GM21526 (cell line): Measurements from ENCODE around the gene CACNA1F.

Experiments
- ATAC-seq: cut with Tn5 transposase; IDR thresholded peaks from one replicate; pipeline ENCODE4 v1.9.1; 2021; ENCODE audit warnings: moderate library complexity; ENCODE audit not compliant: unreplicated experiment, low FRiP score

Gene CACNA1F

DNA sequence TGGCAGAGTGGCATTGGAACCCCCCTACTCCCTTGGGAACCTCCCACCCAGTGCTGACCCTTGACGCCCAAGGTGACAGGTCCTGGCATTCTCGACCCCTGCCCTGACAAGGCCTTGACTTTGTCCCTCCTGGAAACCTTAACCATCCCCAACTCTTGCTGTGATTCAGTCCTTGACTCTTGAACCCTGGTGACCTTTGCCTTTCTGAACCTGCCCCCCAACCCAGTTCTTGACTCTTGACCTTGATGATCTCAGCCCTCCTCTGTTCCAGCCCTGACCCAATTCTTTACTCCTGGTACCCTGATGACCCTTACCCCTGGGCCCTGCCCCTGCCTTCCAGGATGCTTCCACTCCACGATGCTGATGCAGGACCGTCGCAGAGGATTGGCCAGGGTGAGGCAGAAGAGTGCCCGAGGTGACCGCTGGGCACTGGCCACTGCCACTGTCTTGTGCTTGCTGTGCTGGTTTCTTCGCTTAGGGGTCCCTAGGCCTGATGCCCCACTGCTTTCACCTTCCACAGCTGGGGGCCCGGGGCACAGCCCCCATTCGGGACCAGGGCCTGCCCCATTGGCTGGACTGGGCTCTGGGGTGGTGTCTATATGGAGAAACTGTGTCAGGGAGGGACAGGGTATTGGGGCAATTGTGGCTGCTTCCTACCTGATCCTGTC is 1.7 kb downstream of the CACNA1F start:
- ATAC-seq, result no peak

DNA sequence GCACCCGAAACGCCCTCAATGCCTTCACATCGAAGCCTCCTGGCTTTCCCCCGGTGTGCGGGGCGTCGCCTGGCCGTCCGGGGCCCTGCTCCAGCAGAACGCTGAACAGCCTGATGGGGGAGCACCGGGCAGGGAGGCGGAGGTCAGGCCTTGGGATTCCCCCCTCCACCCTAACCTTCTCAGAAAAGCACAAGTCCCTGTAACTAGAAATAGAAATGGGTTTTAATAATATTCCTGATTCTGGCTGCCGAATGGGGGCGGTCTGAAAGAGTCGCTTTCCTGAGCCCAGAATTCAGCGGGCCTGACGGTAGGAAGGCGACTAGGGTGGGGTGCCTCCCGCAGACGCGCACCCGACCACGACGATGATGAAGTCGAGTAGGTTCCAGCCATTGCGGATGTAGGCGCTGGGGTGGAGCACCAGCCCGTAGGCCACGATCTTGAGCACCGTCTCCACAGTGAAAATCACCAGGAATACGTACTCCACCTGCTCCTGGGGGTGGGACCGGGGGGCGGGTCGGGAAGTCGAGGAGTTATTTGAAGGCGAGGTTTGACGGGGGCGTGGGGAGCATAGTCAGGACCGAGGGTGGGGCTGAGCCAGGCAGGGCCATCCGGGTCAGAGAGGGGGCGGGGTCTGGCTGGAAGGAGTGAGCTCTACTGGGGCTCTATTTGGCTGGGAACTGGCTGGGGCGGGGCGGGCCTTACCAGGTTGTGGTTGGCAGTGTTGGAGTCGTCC is 2.5 kb downstream of the CACNA1F start:
- ATAC-seq, result peak; percentile 47

DNA sequence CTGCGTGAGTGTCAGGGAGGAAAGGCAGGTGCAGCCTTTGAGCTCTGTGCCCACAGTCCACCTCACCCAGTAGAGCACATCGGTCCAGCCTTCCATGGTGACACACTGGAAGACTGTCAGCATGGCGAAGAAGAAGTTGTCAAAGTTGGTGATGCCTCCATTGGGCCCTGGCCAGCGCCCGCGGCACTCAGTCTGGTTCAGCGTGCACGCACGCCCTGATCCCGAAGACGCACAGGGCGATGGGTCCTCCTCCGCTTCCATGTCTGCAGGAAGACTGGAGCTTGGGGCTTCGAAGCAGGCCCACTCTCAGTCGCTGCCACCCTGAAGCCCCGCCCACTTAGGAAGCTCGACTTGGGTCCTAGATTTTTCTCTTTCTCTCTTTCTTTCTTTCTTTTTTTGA is 5.0 kb downstream of the CACNA1F start:
- ATAC-seq, result no peak

DNA sequence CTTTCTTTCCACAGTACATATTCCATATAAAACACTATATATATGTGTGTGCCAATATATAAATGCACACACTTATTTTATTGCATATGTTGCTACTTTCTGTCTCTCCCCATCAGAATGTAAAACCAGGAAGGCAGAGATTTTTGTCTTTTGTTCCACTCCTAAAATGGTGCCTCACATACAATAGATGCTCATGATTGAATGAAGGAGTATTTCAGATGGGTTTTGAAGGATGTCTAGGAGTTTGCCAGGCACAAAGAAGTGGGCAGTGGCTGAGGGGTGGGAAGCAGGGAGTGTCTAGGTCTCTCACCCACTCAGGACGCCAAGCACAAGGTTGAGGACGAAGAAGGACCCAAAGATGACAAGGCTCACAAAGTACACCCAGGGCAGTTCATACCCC is 5.4 kb downstream of the CACNA1F start:
- no peak for ATAC-seq

DNA sequence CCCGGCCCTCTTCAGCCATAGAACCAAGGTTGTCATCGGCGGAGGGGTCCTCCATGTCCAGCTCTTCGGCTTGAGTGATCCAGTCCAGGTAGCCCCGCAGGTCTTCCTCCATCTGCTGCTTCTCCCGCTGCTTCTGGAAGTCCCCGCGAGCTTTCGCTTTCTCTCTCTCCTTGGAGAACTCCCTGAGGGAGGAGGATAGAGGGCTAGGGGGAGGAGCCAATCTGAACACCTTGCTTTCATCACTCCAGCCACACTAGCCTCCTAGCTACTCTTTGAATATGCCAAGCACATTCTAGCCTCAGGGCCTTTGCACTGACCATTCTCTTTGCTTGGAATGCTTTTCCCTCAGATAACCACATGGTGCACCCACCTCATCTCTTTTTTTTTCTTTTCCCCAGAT is 6.2 kb downstream of the CACNA1F start:
- ATAC-seq, result no peak

DNA sequence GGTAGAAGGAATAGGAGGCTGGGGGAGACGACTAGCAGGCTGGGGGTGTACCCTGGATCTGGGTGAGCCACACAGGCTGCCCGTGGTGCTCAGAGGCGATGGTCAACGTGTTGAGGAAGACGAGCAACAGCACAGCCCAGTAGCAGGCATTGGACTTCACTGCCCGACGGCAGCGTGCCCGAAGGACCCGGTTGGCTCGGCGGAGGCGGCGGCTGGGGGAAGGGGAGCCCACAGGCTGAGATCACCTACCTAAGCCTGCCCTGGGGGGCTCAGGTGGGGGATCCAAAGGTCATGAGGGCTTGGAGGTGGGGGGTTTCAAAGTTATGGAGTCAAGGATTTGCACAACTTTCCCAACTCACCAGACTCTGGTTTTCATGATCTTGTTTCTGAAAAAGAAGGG is 7.3 kb downstream of the CACNA1F start:
- ATAC-seq, result no peak

DNA sequence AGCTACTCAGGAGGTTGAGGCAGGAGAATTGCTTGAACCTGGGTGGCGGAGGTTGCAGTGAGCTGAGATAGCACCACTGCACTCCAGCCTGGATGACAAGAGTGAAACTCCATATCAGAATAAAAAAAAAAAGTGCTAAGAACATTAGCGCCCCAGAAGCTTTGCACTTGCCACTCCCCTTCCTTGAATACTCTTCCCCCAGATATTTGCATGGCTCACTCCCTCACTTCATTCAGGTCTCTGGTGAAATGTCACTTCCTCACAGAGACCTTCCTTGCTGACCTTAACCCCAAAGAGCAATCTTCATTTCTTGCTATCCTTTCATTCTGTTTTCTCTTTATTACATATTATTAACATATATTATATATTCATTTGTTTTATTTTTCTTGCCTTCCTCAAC is 11.3 kb downstream of the CACNA1F start:
- no peak for ATAC-seq

DNA sequence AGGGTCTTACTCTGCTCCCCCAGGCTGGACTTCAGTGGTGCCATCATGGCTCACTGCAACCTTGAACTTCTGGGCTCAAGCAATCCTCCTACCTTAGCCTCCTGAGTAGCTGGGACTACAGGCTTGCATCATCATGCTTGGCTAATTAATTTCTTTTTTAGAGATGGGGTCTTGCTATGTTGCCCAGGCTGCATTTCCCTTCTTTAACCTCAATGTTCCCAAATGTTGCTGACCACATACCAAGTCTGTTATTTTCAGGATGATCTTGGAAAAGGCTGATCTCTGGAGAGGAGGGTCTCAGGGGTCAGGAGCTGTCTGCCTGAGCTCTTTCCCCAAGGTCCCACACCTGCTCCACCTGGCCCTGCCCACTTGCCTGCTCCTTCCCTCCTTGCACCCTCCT is 13.0 kb downstream of the CACNA1F start:
- no peak for ATAC-seq

DNA sequence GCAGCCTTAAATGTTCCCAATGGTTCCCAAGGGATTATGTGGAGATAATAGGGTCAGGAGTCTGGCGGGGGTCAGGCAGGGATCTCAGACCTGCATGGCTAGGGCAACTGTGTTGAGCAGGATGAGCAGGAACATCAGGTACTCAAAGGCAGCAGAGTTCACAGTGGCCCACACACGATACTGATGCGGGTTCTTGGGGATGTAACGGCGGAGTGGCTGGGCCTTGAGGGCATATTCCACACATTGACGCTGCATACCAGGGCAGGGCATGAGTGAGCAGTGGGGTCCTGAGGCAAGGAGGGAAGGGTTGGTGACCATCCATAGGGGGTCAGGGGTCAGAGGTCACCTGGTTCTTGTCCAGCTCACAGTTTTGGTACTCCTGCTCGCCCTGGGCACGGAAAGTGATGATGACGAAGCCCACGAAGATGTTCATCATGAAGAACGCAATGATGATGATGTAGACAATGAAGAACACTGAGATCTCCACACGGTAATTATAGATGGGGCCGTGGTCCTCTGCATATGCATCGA is 18.1 kb downstream of the CACNA1F start:
- no peak for ATAC-seq

DNA sequence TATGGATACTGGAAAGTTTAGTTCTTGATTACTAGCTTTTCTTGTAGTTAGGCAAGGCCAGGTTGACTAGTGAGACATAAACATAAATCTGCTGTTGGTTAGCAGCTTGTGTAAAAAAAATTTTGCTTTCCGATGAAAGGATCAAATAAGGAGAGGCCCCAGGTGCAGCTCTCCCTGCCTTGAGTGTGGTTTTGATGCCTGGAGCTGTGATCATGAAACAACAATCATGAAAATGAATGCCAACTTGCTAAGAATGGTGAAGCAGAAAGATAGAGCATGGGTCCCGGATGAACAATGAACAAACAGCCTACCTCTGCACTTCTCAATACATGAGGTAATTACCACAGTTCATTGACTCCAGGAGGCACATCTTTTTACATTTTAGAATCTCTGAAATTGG is 18.7 kb downstream of the CACNA1F start:
- ATAC-seq, result no peak

DNA sequence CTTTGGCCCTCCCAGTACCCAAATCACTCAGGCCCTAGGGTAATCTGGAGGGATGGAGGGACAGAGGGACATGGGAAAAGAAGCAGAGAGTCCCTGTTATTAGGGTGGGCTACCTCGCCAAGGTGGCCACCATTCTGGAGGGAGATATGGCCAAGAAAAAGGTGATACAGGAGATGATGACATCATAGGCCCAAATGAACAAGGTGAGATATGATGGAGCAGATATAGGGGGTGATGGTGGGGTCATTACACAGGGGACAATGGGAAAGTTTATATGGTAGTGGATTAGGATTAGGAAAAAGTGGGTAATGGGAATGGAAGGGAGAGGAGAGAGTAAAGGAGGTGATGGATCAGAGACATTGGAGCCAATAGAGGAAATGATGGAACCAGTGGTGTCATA is 20.3 kb downstream of the CACNA1F start:
- no peak for ATAC-seq

DNA sequence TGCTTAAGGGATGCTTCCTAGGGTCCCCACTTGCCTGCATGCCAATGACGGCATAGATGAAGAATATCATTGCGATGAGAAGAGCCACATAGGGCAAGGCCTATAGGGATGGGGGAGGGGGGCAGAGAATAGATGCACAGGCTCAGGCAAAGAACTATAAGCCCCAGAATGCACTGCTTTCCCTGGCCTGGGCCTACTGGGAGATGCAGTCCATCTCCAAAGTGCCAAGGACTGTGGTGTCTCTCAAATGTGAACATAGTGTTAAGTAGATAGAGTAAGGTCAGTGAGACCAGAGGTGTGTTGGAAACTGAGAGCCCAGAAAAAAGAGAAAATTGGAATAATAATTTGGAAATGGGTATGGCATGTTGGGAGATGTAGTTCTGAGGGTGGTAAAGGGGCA is 20.9 kb downstream of the CACNA1F start:
- no peak for ATAC-seq

DNA sequence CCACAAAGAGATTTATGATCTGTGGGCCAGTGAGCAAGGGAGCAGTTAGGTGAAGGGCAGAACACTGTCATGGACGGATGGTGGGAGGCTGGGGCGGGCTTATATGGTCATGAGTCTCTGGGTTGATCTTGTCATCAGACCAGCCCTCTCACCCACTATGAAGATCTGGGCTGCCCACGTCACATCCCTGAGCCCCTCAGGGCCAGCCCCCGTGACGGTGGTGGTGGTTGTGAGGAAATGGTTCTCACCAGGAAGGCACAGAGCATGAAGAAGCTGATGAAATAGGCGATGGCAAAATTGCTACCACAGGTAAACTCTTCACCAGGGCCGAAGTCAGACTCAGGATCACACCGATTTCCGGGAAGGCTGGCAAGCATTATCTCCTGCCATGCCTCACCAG is 22.1 kb downstream of the CACNA1F start:
- ATAC-seq, result no peak

DNA sequence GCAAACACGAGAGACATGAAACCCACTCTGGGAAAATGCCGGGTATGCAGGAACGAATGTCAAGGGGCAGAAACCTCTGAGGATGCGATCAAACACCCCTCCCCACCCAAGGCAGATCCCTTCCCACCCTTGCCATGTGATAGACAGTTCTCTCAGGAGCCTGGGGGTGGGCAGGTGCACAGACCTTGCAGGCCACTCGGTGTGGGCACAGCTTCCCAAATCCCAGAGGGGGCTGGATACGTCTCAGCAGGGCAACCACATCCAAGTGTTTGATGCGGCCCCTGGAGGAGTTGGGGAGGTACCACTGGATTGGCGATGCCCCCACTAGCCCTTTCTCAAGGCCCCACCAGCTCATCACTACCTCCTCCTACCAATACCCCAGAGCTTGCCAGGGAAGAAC is 22.7 kb downstream of the CACNA1F start:
- ATAC-seq, result no peak

DNA sequence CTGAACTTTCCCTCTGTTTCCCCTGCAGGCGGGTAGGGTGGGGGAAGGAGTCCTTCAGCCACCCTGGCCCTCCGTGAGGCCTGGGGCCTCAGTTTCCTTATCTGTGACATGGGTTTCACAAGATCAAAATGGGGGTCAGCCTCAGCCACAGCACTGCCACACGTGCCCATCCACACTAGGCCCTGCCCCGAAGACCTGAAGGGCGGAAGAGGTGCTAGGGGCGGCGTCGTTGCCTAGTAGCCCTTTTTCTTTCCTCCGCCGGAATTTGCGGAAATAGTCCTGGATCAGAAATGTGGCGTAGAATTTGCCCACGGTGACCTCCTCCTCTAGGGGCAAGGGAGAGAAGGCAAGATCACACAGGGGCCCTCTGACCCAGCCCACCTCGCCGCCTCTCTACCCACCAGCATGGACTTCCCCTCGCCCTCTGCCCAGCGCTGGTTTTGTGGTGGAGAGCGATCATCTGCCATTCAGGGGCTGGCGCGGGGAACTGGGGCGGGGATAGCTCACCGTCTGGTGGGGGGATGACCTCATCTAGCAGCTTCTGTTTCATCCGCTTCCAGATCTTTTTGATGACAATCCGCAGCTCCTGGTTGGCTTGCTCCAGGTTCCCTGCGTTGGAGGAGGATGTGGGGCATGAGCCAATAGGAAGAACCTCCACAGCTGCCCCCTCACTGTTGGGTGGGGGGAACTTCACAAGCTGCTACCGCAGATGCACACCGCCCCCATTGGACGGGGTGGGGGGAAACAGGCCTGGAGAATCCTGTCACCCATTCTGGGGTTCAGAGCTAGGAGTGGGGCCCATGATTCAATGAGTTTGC is 23.5 kb downstream of the CACNA1F start:
- no peak for ATAC-seq

DNA sequence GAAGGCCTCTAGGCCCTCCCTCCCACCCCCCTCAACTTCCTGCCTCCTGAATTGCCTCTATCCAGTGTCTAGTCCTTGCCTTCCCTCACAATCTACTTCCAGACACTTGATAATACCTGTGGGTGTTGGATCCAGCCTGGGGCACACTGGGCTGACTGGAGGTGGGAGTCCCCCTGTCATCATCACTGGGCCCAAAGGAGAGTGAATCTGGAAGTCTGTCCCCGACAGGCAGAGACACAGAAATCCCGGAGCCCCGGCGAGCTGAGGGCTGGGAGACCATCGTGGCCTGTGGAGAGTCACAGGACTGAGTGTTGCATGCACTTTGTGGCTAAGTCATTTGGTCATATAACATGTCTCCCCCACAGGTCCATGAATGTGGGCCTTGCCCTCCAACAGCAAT is 24.7 kb downstream of the CACNA1F start:
- no peak for ATAC-seq

DNA sequence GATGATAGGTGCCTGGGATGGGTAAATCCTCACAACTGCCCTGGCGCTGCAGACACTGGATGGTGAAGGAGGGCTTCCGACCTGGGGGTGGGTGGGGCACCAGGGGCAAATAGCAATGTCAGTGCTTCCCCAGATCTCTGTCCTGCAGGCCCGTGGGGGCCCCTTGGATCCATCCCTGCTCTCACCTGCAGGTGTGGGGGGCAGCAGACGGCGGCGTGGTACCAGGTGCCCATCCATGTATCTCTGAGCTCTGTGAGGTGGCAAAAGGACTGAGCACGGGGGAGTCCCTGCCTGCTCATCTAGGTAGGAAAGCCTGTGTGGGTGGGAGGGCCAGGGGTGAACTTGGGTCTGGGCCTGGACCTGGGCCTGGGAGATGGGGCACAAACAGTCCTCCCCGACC is 26.6 kb downstream of the CACNA1F start:
- no peak for ATAC-seq

DNA sequence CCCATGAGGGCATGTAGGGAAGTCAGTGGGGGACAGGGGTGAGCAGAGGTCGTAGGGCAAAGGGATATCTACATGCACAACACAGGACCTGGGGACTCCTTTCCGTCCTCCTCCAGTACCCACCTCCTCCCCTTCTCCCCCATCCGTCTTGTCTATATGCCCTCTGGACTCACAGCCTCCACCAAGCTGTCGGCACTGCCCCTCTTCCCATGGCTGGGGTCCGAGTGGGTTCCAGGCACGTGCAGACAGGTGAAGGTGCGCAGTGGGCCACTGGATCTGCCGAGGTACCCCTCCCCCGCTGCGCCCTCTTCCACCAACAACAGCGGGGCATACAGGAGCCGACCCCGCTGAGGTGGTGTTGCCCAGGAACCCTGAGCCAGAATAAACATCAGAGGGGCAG is 27.7 kb downstream of the CACNA1F start:
- ATAC-seq, result no peak

DNA sequence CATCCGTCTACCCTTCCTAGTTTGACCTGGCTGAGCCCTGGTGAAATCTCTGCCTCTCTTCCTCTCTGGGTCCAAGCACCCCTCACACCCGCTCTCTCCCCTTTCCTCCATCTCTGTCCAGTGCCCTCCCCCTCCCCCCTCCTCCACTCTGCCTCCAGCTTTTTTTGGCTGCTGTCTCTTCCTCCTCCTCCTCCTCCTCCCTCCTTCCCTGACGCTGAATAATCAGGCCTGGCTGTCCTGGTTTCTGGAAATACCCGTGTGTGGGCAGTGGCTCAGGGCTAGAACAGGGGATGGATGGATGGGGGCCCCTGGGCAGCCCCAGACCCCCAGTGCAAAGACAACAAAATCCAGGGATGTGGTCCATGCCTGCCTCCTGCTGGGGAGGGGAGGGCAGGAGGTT is 28.4 kb downstream of the CACNA1F start:
- no peak for ATAC-seq

DNA sequence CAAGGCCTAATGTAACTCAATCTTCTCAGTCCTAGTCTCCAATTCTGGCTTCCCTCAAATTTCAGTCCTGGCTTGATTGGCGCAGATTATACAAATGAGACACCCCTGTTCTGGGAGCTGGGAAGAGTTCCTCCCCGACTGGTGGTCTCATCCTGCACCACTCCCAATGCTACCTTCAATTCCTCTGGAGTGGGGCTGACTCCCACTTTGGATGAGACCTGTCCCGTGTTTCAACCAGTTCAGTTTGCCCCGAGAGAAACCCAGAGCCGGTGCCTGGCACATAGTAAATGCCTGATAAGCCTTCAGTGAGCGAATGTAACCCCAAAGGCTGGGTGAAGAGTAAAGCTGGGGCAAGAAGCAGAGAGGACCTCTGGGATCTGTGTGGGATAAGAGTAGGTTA is 29.1 kb downstream of the CACNA1F start:
- no peak for ATAC-seq

DNA sequence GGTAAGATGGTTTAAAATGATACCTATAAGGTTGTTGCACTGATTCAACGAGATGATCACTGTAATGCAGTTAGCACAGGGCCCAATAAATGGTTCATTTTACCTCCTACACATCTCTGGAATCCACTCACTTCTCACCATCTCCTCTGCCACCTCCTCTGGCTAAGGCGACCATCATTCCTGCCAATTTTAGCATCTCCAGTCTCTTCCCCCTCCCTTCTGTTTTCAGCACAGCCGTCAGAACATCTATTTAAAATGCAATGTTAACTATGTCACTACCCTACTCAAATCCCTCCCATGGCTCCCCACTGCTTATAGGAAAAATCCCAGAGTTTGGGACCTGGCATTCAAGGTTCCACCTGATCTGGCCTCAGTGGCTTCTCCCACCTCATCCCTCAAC is 29.6 kb downstream of the CACNA1F start:
- ATAC-seq, result no peak
